ENCODE measurements around the gene NCK2.

GRCh38 chr2:105875241-105875640, 130.5 kb downstream of the NCK2 start:
- TF ChIP-seq CTCF (conservative IDR thresholded peaks at IDR 0.05 in 1 of 2, IDR thresholded peaks at IDR 0.05 in 1 of 2; ENCODE audit: extremely low read depth in 1 of 2, insufficient read depth in 1 of 2, low read depth in 1 of 2, low read length in 2 of 2), result no peak
- no peak for TF ChIP-seq EZH2 (IDR thresholded peaks at IDR 0.05; ENCODE audit: borderline replicate concordance, low read length)
